ENCODE results near the gene FANCC.

The FANCC gene

GRCh38 chr9:95131023-95131943, 186.2 kb downstream of the FANCC start:
- ChIA-PET POLR2A (ENCODE audit: low non-redundant PET) (no interaction called here), CTCF (interaction anchor here (0.6 to 7.1 kb wide), 27 partner anchors 9 to 875 kb away, joined by 3 to 132 read pairs (median 4); partner anchors contain the start of gene PCAT7)
- TF ChIP-seq CTCF (conservative IDR thresholded peaks at IDR 0.05; ENCODE audit: low read depth) = peak; percentile 98
- H3K27ac ChIP-seq = no peak overlapping the region
- DNase-seq (ENCODE audit: low spot score) = peak; percentile 76

DNA sequence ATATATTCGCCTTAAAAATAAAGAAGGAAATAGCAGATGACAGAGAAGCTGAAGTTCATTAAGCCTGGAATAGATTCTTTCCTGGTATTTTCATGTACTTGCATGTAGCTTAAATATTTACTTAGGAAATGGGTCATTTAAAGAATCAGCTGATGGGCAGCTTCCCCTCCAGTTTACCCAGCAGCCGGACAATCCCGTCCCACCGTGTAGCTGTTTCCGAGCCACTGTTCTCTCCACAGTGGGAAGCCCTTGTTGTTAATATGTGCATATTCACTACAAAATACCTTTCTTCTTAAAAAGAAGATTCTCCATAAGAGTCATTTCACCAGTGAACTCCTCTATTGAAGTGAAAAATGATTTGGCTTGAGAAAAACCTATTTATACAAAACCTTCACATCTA, 187.0 kb downstream of the FANCC start:
- POLR2A ChIA-PET (ENCODE audit: low non-redundant PET) = no interaction called here
- H3K27ac ChIP-seq = no peak overlapping the region

DNA sequence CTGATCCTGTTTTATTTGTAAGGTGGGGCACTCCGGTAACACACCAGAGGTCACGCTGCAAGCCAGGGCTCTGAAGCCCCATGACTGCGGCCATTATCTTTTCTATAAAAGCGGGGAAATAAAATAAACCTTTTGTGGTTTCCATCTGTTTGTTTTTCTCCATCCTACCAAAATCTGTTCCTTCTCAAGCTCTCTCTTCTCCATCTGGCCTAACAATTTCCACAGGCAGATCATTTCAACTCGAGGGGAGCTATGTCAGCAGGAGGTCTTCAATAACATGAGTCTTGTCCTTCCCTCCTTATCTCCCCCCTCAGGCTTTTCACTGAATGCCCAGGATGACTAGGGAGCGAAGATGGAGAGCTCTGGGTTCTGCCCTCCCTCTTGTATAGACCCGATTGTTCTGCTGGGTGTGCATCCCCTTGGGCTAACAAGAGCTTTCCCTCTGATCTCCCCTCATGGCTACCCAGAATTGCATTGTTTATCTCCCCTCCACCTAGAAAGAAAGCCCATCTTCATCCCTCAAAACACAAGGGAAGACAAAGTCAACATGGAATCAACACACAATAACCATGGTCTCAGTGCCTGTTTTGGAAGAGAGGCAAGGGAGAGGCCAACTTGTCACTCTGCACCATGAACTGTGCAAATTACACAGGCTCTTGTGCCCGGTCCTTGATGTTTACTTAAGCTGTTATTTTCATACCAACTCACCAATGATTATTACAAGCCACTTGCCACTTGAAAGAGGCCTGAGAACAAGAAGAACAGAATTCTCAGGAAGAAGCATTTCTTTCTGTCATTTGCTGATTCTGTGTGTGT, 187.8 kb downstream of the FANCC start:
- no peak overlapping the region for H3K27ac ChIP-seq
- ChIA-PET CTCF (interaction anchor here (0.7 to 7.1 kb wide), 5 partner anchors 36 to 1088 kb away, joined by 3 to 132 read pairs (median 6); no protein-coding TSS in a partner anchor), POLR2A (ENCODE audit: low non-redundant PET) (no interaction called here)
- DNase-seq (ENCODE audit: low spot score) = no peak
- TF ChIP-seq CTCF (conservative IDR thresholded peaks at IDR 0.05; ENCODE audit: low read depth) = no peak

More for the DNA sequence above, 187.0 kb downstream of the FANCC start:
- CTCF ChIA-PET = interaction anchor here (0.6 to 7.1 kb wide), 11 partner anchors 11 to 1026 kb away, joined by 3 to 132 read pairs (median 4); no protein-coding TSS in a partner anchor
- DNase-seq (ENCODE audit: low spot score) = no peak
- no peak for TF ChIP-seq CTCF (conservative IDR thresholded peaks at IDR 0.05; ENCODE audit: low read depth)

GRCh38 chr9:95128177-95128524, 189.4 kb downstream of the FANCC start:
- no peak for TF ChIP-seq CTCF (conservative IDR thresholded peaks at IDR 0.05; ENCODE audit: low read depth)
- POLR2A ChIA-PET (ENCODE audit: low non-redundant PET) = no interaction called here
- CTCF ChIA-PET = interaction anchor here (0.5 to 7.1 kb wide), 48 partner anchors 9 to 1273 kb away, joined by 3 to 132 read pairs (median 4); partner anchors contain the start of genes AOPEP and PCAT7

DNA sequence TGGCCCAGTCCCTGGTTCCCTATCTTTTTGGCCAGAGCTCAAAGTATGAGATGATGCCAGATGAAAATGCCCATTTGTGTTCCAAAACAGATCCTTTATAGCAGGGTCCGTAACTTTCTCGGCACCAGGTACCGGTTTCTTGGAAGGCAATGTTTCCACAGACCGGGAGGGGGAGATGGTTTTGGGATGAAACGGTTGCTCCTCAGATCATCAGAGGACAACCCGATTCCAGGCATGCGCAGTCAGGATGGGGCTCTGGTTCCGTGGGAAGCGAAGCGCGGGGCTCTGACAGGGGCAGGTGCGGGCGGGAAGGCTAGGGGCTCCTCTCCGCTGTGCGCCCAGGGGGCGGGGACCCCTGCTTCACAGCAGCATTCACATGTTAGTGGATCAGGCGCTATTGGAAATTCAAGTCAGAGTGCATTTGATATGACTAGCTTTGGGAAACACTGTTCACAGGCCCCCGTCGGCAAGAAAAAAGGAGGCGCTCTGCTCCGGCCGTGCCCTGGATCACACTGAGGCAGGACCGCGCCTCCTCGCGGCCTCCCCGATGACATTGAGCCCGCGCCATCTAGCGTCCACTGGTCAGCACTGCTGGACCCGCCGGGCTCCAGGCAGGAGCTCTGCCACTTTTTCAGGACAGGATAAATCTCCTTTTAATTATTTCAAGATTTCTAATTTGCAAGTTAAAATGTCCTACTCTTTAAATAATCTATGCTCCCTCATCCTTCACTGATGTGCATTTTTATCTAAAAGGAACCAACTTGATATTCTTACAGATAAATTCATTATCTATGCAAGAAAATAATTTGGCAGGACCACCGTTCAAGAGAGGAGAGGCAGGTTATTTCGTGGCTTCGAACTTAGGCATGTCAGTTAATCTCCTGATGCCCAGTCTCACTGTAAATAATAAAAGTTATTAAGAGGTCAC, 190.0 kb downstream of the FANCC start:
- ChIA-PET POLR2A (ENCODE audit: low non-redundant PET) (no interaction called here), CTCF (interaction anchor here (0.5 to 7.1 kb wide), 59 partner anchors 8 to 1273 kb away, joined by 3 to 132 read pairs (median 4); partner anchors contain the start of genes AOPEP and PCAT7)
- peak overlapping the region; percentile 58 for H3K27ac ChIP-seq
- peak; percentile 100 for TF ChIP-seq CTCF (conservative IDR thresholded peaks at IDR 0.05; ENCODE audit: low read depth)
- peak; percentile 91 for DNase-seq (ENCODE audit: low spot score)

More at GRCh38 chr9:95128177-95128524, 189.4 kb downstream of the FANCC start:
- H3K27ac ChIP-seq = no peak overlapping the region
- no peak for DNase-seq (ENCODE audit: low spot score)

Measured in RWPE1 (cell line).